GM19023 (cell line): Measurements from ENCODE around the gene GGTLC1.
A peak's percentile ranks its signal among the peaks of the same experiment; 100 is the strongest.

Experiments
- ATAC-seq: cut with Tn5 transposase; IDR thresholded peaks from one replicate; pipeline ENCODE4 v1.9.1; 2021; ENCODE audit warnings: mild to moderate bottlenecking, moderate library complexity; ENCODE audit not compliant: unreplicated experiment

Gene GGTLC1

GRCh38 chr20:23966927-23967615, 21.5 kb downstream of the GGTLC1 start:
- no peak for ATAC-seq

- ATAC-seq, result no peak
Measured at GRCh38 chr20:23966298-23966697, 22.3 kb downstream of the GGTLC1 start.

- ATAC-seq, result no peak
Measured at GRCh38 chr20:23963941-23964340, 24.6 kb downstream of the GGTLC1 start.

GRCh38 chr20:23962272-23962671, 26.3 kb downstream of the GGTLC1 start:
- ATAC-seq, result no peak

- ATAC-seq, result no peak
Measured at GRCh38 chr20:23959054-23959453, 29.5 kb downstream of the GGTLC1 start.

GRCh38 chr20:23955896-23956295, 32.7 kb downstream of the GGTLC1 start:
- no peak for ATAC-seq

- no peak for ATAC-seq
Measured at GRCh38 chr20:23954008-23954745, 34.4 kb downstream of the GGTLC1 start.

- no peak for ATAC-seq
Measured at GRCh38 chr20:23946206-23946605, 42.4 kb downstream of the GGTLC1 start.

- ATAC-seq, result no peak
Measured at GRCh38 chr20:23943304-23943703, 45.3 kb downstream of the GGTLC1 start.

GRCh38 chr20:23939641-23940040, 48.9 kb downstream of the GGTLC1 start:
- no peak for ATAC-seq

GRCh38 chr20:23939063-23939462, 49.5 kb downstream of the GGTLC1 start:
- no peak for ATAC-seq

- ATAC-seq, result no peak
Measured at GRCh38 chr20:23938118-23938438, 50.5 kb downstream of the GGTLC1 start.

GRCh38 chr20:23937303-23938117, 51.1 kb downstream of the GGTLC1 start:
- ATAC-seq, result peak; percentile 73
